Ishikawa (cell line): Measurements from ENCODE around the gene VSX1.

Experiments
- CEBPB ChIP-seq: IDR thresholded peaks from 2 replicates; pipeline ENCODE4 v1.6.1; 2012
- CREB1 ChIP-seq: IDR thresholded peaks from 2 replicates; pipeline ENCODE4 v1.6.1; 2012; ENCODE audit warnings: low read depth
- EGR1 ChIP-seq: IDR thresholded peaks from 2 replicates; pipeline ENCODE4 v1.6.1; 2012
- EP300 ChIP-seq: IDR thresholded peaks from 2 replicates; pipeline ENCODE4 v1.6.1; 2012; ENCODE audit warnings: borderline replicate concordance
- FOXM1 ChIP-seq: IDR thresholded peaks from 2 replicates; pipeline ENCODE4 v1.6.1; 2012; ENCODE audit warnings: low read depth, borderline replicate concordance
- MAX ChIP-seq: IDR thresholded peaks from 2 replicates; pipeline ENCODE4 v1.6.1; 2012
- NFIC ChIP-seq: IDR thresholded peaks from 2 replicates; pipeline ENCODE4 v1.6.1; 2012
- RAD21 ChIP-seq: IDR thresholded peaks from 2 replicates; pipeline ENCODE4 v1.6.1; 2012; ENCODE audit warnings: low read depth
- REST ChIP-seq: IDR thresholded peaks from 2 replicates; pipeline ENCODE4 v1.6.1; 2012; ENCODE audit warnings: low read depth, mild to moderate bottlenecking
- TAF1 ChIP-seq: IDR thresholded peaks from 2 replicates; pipeline ENCODE4 v1.6.1; 2012; ENCODE audit warnings: low read depth, mild to moderate bottlenecking
- TCF12 ChIP-seq: IDR thresholded peaks from 2 replicates; pipeline ENCODE4 v1.6.1; 2012; ENCODE audit warnings: low read depth
- TEAD4 ChIP-seq: IDR thresholded peaks from 2 replicates; pipeline ENCODE4 v1.6.1; 2012
- USF1 ChIP-seq: IDR thresholded peaks from 2 replicates; pipeline ENCODE4 v1.6.1; 2012
- YY1 ChIP-seq: IDR thresholded peaks from 2 replicates; pipeline ENCODE4 v1.6.1; 2012; ENCODE audit warnings: low read depth
- ZBTB7A ChIP-seq: IDR thresholded peaks from 2 replicates; pipeline ENCODE4 v1.6.1; 2012; ENCODE audit warnings: low read depth

The VSX1 gene

GRCh38 chr20:25063546-25063945 lies 18.4 kb downstream of the VSX1 start:
- no peak for TF ChIP-seq CREB1

- TF ChIP-seq CREB1 (no peak), FOXM1 (no peak), ZBTB7A (no peak), REST (no peak), MAX (no peak), YY1 (no peak), CEBPB (no peak), TAF1 (no peak), USF1 (no peak), TEAD4 (no peak), TCF12 (no peak), NFIC (no peak), EGR1 (no peak), RAD21 (no peak)
These were observed 19.1 kb downstream of the VSX1 start for GRCh38 chr20:25062841-25063240.

- TF ChIP-seq USF1 (no peak), CREB1 (no peak), YY1 (no peak)
These were observed 20.0 kb downstream of the VSX1 start for GRCh38 chr20:25061821-25062530.

GRCh38 chr20:25061103-25061799 lies 20.7 kb downstream of the VSX1 start:
- TF ChIP-seq CREB1 (no peak), TCF12 (no peak), USF1 (no peak), CEBPB (no peak), TEAD4 (no peak), RAD21 (no peak), FOXM1 (no peak), YY1 (no peak), TAF1 (no peak), MAX (no peak), EGR1 (no peak), REST (no peak)

GRCh38 chr20:25059866-25060465 lies 22.0 kb downstream of the VSX1 start:
- TF ChIP-seq YY1: no peak
- no peak for TF ChIP-seq NFIC
- TF ChIP-seq EP300: no peak
- TF ChIP-seq TAF1: no peak
- no peak for TF ChIP-seq TEAD4
- TF ChIP-seq REST: no peak
- TF ChIP-seq CREB1: no peak
- TF ChIP-seq RAD21: no peak
- TF ChIP-seq ZBTB7A: no peak
- TF ChIP-seq MAX: no peak
- no peak for TF ChIP-seq USF1
- no peak for TF ChIP-seq FOXM1
- no peak for TF ChIP-seq CEBPB
- TF ChIP-seq TCF12: no peak
- no peak for TF ChIP-seq EGR1
